Measurements from ENCODE around the gene CDS1. TPM values are rescaled to one million over a fixed set of nuclear protein-coding genes. Genes with fewer than 3 reads are reported as not detected.

The CDS1 gene
- total RNA-seq, 4 donors from 2014 or later = 0.81 to 3.3 (median 2.5) TPM

GRCh38 chr4:84648178-84648577, 65.3 kb downstream of the CDS1 start:
- 29 to 75% methylated on average over 1 of the region's 1 CpG for whole genome bisulfite sequencing, 2 donors (ENCODE audit: low coverage in 1 of 2)
- Histone ChIP-seq H3K27me3 (no peaks in the 10 kb centered on the region), H3K4me3 (no peak overlapping the region), H3K4me1 (peaks cover 0 to 34% (median 0%) of the 10 kb centered on the region in 3 donors), H3K9me3 (no peaks in the 10 kb centered on the region), H3K36me3 (no peaks in the 10 kb centered on the region), H3K27ac (no peak overlapping the region)
- no peak for ATAC-seq
- TF ChIP-seq CTCF (IDR thresholded peaks at IDR 0.05) (no peak), POLR2AphosphoS5 (IDR thresholded peaks at IDR 0.05) (no peak), EP300 (IDR thresholded peaks at IDR 0.05) (no peak), POLR2A (IDR thresholded peaks at IDR 0.05) (no peak)

GRCh38 chr4:84648863-84649647, 66.1 kb downstream of the CDS1 start:
- 66 to 83% methylated on average over 5 to 8 of the region's 10 CpGs for WGBS, 2 donors (ENCODE audit: low coverage in 1 of 2)

GRCh38 chr4:84651499-84651898, 68.6 kb downstream of the CDS1 start:
- H3K36me3 ChIP-seq = no peaks in the 10 kb centered on the region
- no peaks in the 10 kb centered on the region for H3K27me3 ChIP-seq
- TF ChIP-seq CTCF (IDR thresholded peaks at IDR 0.05) = no peak
- TF ChIP-seq POLR2AphosphoS5 (IDR thresholded peaks at IDR 0.05) = no peak
- no peak for TF ChIP-seq EP300 (IDR thresholded peaks at IDR 0.05)
- TF ChIP-seq POLR2A (IDR thresholded peaks at IDR 0.05) = no peak
- ATAC-seq = no peak
- no peaks in the 10 kb centered on the region for H3K9me3 ChIP-seq
- H3K4me3 ChIP-seq = no peak overlapping the region
- H3K27ac ChIP-seq = no peak overlapping the region
- H3K4me1 ChIP-seq = peaks cover 0 to 23% (median 0%) of the 10 kb centered on the region in 3 donors
- 89 to 100% methylated on average over 1 of the region's 1 CpG for WGBS, 2 donors (ENCODE audit: low coverage in 1 of 2)

More at GRCh38 chr4:84648863-84649647, 66.1 kb downstream of the CDS1 start:
- no peak for ATAC-seq
- TF ChIP-seq POLR2A (IDR thresholded peaks at IDR 0.05) (no peak), CTCF (IDR thresholded peaks at IDR 0.05) (no peak), POLR2AphosphoS5 (IDR thresholded peaks at IDR 0.05) (no peak), EP300 (IDR thresholded peaks at IDR 0.05) (no peak)
- Histone ChIP-seq H3K4me1 (peaks cover 0 to 31% (median 0%) of the 10 kb centered on the region in 3 donors), H3K9me3 (no peaks in the 10 kb centered on the region), H3K36me3 (no peaks in the 10 kb centered on the region), H3K4me3 (no peak overlapping the region), H3K27ac (peak overlapping the region in 1 of 4 donors; percentile 26), H3K27me3 (no peaks in the 10 kb centered on the region)

GRCh38 chr4:84652478-84652877, 69.6 kb downstream of the CDS1 start:
- no peak overlapping the region for H3K27ac ChIP-seq
- no peak for ATAC-seq
- TF ChIP-seq POLR2A (IDR thresholded peaks at IDR 0.05) (no peak), EP300 (IDR thresholded peaks at IDR 0.05) (no peak), CTCF (IDR thresholded peaks at IDR 0.05) (no peak), POLR2AphosphoS5 (IDR thresholded peaks at IDR 0.05) (no peak)
- no peak overlapping the region for H3K4me3 ChIP-seq
- WGBS, 2 donors (ENCODE audit: low coverage in 1 of 2) = 88 to 100% methylated on average over 3 to 4 of the region's 4 CpGs
- no peaks in the 10 kb centered on the region for H3K36me3 ChIP-seq
- no peaks in the 10 kb centered on the region for H3K9me3 ChIP-seq
- no peaks in the 10 kb centered on the region for H3K27me3 ChIP-seq
- H3K4me1 ChIP-seq = peaks cover 0 to 20% (median 0%) of the 10 kb centered on the region in 3 donors

GRCh38 chr4:84660606-84661005, 77.7 kb downstream of the CDS1 start:
- H3K36me3 ChIP-seq = peaks cover 0 to 1% of the 10 kb centered on the region in 2 donors
- H3K4me1 ChIP-seq = no peaks in the 10 kb centered on the region
- H3K27me3 ChIP-seq = no peaks in the 10 kb centered on the region
- H3K4me3 ChIP-seq = no peak overlapping the region
- H3K27ac ChIP-seq = no peak overlapping the region
- H3K9me3 ChIP-seq = no peaks in the 10 kb centered on the region
- TF ChIP-seq POLR2A (IDR thresholded peaks at IDR 0.05) = no peak
- no peak for TF ChIP-seq EP300 (IDR thresholded peaks at IDR 0.05)
- no peak for TF ChIP-seq CTCF (IDR thresholded peaks at IDR 0.05)
- no peak for TF ChIP-seq POLR2AphosphoS5 (IDR thresholded peaks at IDR 0.05)
- WGBS, 2 donors (ENCODE audit: low coverage in 1 of 2) = 83 to 90% methylated on average over 2 to 3 of the region's 3 CpGs
- no peak for ATAC-seq

Data from gastroesophageal sphincter (tissue), 4 donors.